OCI-M2 (cell line): Measurements from ENCODE around the gene GNG10.

ENCODE experiments used
- DNase-seq: peaks from one replicate; lab custom pipeline; 2025; ENCODE audit not compliant: unreplicated experiment; lab: John Stamatoyannopoulos, UW

The GNG10 gene

DNA sequence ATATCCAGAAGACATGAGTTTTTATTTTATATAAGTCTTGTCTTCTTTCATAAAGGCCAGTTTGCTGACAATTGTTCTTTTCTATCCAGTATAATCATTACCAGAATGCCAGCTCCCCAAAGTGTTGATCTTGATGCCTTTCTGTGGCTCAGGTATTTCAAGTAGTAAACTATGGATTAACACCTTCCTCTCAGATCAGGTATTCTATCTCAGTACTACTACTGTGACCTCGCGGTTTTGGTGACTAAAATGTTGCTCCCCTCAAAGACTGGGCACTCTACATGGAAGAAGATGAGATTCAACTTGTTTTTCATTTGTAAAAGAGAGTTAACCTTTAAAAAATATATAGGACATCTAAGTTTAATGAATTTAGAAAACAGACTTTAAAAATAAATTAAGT is 58.1 kb downstream of the GNG10 start:
- no peak for DNase-seq
